K562 (cell line): ENCODE results near the gene ACYP2. TPM values are rescaled to one million over a fixed set of nuclear protein-coding genes. Genes with fewer than 3 reads are reported as not detected.

Experiments used
- CREB5 ChIP-seq: fragments of 250-450 bp; sonication (Bioruptor Pico); IDR thresholded peaks from 2 replicates; pipeline ENCODE4 v1.5.0; 2020; ENCODE audit warnings: mild to moderate bottlenecking
- FOXJ2 ChIP-seq: fragments of 200-800 bp; sonication (Bioruptor generic); IDR thresholded peaks from 2 replicates; pipeline ENCODE4 v1.6.1; 2016; ENCODE audit warnings: missing genetic modification characterization, missing compliant biosample characterization
- HES1 ChIP-seq: fragments of 450-650 bp; IDR thresholded peaks from 2 replicates; pipeline ENCODE4 v1.6.1; 2016; ENCODE audit warnings: low read depth, mild to moderate bottlenecking, moderate library complexity
- HNRNPLL ChIP-seq: fragments of 200-400 bp; formaldehyde crosslinking; IDR thresholded peaks from 2 replicates; pipeline ENCODE4 v1.6.1; 2017; ENCODE audit warnings: low read length, low read depth, mild to moderate bottlenecking; ENCODE audit not compliant: poor library complexity, severe bottlenecking
- ID3 ChIP-seq, 2 experiments: fragments of 250-450 bp in 1 of 2; fragments of 450-650 bp in 1 of 2; sonication (Bioruptor Pico) in 1 of 2; IDR thresholded peaks; 2 replicates each; pipeline versions ENCODE4 v1.6.1 to v1.8.0; 2016 to 2021; ENCODE audit warnings: mild to moderate bottlenecking in 2 of 2, moderate library complexity in 2 of 2, missing compliant biosample characterization in 1 of 2, missing genetic modification characterization in 1 of 2
- ILK ChIP-seq: fragments of 450-650 bp; IDR thresholded peaks from 2 replicates; pipeline ENCODE4 v1.6.1; 2016; ENCODE audit warnings: missing genetic modification characterization, low read depth, mild to moderate bottlenecking, missing compliant biosample characterization, moderate library complexity, borderline replicate concordance
- KDM1A ChIP-seq, 2 experiments: fragments of 450-650 bp; IDR thresholded peaks; 2 replicates each; pipeline ENCODE4 v1.6.1; 2016; ENCODE audit warnings: mild to moderate bottlenecking in 2 of 2
- KHSRP ChIP-seq: fragments of 450-650 bp; IDR thresholded peaks from 2 replicates; pipeline ENCODE4 v1.6.1; 2017
- MAFF ChIP-seq: IDR thresholded peaks from 2 replicates; pipeline ENCODE4 v1.6.1; 2012; ENCODE audit warnings: low read length, improper control_type of control experiment
- NCOA1 ChIP-seq: fragments of 450-650 bp; IDR thresholded peaks from 2 replicates; pipeline ENCODE4 v1.6.1; 2016; ENCODE audit warnings: low read depth
- PCBP2 ChIP-seq: fragments of 200-400 bp; formaldehyde crosslinking; IDR thresholded peaks from 2 replicates; pipeline ENCODE4 v1.6.1; 2018; ENCODE audit warnings: low read length, low read depth, mild to moderate bottlenecking, moderate library complexity; ENCODE audit not compliant: poor library complexity, severe bottlenecking
- PHF21A ChIP-seq: fragments of 450-650 bp; IDR thresholded peaks from 2 replicates; pipeline ENCODE4 v1.6.1; 2017; ENCODE audit warnings: low read depth, borderline replicate concordance
- POLR2A ChIP-seq: fragments of 450-650 bp; conservative IDR thresholded peaks from 2 replicates; pipeline ENCODE4 v1.6.1; 2016
- SIRT6 ChIP-seq: IDR thresholded peaks from one replicate; pipeline ENCODE4 v1.6.1; 2012; ENCODE audit warnings: low read depth, mild to moderate bottlenecking, control low read depth, inconsistent platforms, low read length, moderate library complexity
- TARDBP ChIP-seq: fragments of 450-650 bp; IDR thresholded peaks from 2 replicates; pipeline ENCODE4 v1.6.1; 2016
- ZBTB17 ChIP-seq: fragments of 450-650 bp; formaldehyde crosslinking; IDR thresholded peaks from 2 replicates; pipeline ENCODE4 v1.4.0; 2020; ENCODE audit warnings: mild to moderate bottlenecking
- ZBTB33 ChIP-seq: sonication (generic); formaldehyde crosslinking; IDR thresholded peaks from 2 replicates; pipeline ENCODE4 v1.8.1; 2023; ENCODE audit warnings: mild to moderate bottlenecking, missing genetic modification reagents
- polyA plus RNA-seq, 8 experiments: library from polyadenylated mRNA; depleted of rRNA in 4 of 8; stranded (reverse) in 5 of 8; unstranded in 3 of 8; fragments of >200 nt; fragmentation: Nextera tagmentation in 2 of 8; fragmentation: Illumina TruSeq in 1 of 8; extraction: Ambion mirVana in 2 of 8; extraction: Trizol in 1 of 8; gene quantifications; 2 replicates each; pipeline versions ENCODE4 v1.2.1 to v1.2.3, GENCODE V29; 2011 to 2014; ENCODE audit warnings: inconsistent platforms in 1 of 8, missing spikeins in 1 of 8
- total RNA-seq, 7 experiments: library from RNA; depleted of rRNA in 6 of 7; stranded (reverse); fragments of >200 nt in 6 of 7; fragmentation: Illumina TruSeq in 2 of 7; extraction: Trizol in 2 of 7; gene quantifications; 2 replicates each; pipeline versions ENCODE4 v1.2.1 to v1.2.3, GENCODE V29; 2011 to 2021; ENCODE audit warnings: low replicate concordance in 1 of 7
- TF ChIP-seq, protein P1 (sequence below): sonication (generic); formaldehyde crosslinking; IDR thresholded peaks from 2 replicates; pipeline ENCODE4 v1.8.0; 2022; ENCODE audit warnings: mild to moderate bottlenecking, missing genetic modification reagents

The ACYP2 gene
- total and polyA plus RNA-seq, 9 of the 15 experiments (the other 6 are each of a cell fraction or from before 2014, with no cell fraction given), result 1.0 to 4.1 (median 2.0) TPM

DNA sequence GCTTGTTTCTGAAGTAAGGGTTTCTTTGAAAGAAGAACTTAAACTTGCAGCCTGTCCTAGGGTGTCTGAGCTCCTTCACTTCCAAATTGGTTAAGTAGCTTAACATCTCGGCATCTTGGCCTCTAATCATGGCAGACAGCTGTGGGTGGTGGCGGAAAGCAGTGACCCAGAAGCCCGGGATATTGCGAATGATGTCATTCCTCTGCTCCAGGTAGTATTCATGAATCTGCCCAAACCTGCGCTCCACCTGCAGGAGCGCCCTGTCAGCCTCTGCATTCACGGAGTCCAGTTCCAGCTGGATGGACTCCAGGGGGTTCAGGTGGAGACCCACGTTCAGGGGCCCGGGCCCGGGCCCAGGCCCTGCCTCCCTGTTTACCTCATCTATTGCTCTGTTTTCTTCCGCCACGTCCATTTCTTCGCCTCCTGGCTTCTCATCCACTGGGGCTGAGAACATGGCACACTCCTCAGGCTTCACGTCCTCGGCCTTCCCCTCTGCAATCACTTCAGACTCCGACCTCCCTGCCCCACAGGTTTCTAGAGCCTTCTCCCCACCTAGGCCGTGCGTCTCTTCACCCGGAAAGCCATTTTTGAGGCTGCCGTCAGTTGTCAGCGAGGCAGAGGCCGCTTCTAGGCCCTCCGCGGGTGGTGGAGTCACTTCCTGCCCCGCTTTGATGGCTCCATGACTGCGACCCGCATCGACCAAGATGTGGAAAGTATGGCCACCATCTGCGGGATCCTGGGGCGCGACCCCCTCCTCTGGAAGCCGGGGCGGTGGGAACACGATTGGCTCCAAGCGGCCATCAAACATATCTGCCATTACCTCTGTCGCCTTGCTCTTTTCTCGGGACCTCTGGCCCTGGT, 140.0 kb downstream of the ACYP2 start (continued):
- TF ChIP-seq, protein P1, sequence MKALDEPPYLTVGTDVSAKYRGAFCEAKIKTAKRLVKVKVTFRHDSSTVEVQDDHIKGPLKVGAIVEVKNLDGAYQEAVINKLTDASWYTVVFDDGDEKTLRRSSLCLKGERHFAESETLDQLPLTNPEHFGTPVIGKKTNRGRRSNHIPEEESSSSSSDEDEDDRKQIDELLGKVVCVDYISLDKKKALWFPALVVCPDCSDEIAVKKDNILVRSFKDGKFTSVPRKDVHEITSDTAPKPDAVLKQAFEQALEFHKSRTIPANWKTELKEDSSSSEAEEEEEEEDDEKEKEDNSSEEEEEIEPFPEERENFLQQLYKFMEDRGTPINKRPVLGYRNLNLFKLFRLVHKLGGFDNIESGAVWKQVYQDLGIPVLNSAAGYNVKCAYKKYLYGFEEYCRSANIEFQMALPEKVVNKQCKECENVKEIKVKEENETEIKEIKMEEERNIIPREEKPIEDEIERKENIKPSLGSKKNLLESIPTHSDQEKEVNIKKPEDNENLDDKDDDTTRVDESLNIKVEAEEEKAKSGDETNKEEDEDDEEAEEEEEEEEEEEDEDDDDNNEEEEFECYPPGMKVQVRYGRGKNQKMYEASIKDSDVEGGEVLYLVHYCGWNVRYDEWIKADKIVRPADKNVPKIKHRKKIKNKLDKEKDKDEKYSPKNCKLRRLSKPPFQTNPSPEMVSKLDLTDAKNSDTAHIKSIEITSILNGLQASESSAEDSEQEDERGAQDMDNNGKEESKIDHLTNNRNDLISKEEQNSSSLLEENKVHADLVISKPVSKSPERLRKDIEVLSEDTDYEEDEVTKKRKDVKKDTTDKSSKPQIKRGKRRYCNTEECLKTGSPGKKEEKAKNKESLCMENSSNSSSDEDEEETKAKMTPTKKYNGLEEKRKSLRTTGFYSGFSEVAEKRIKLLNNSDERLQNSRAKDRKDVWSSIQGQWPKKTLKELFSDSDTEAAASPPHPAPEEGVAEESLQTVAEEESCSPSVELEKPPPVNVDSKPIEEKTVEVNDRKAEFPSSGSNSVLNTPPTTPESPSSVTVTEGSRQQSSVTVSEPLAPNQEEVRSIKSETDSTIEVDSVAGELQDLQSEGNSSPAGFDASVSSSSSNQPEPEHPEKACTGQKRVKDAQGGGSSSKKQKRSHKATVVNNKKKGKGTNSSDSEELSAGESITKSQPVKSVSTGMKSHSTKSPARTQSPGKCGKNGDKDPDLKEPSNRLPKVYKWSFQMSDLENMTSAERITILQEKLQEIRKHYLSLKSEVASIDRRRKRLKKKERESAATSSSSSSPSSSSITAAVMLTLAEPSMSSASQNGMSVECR (CRISPR knock-in tag), result peak; percentile 34; the same call in 1 of the 2 replicates
- TF ChIP-seq KHSRP, result no peak
- TF ChIP-seq MAFF, result no peak
- no peak for TF ChIP-seq HES1
- no peak for TF ChIP-seq NCOA1
- peak; percentile 47 for TF ChIP-seq HNRNPLL
- TF ChIP-seq POLR2A, result no peak
- peak; percentile 65; the same call in 1 of the 2 replicates for TF ChIP-seq ZBTB17 (CRISPR knock-in tag)
- no peak for TF ChIP-seq ZBTB33 (CRISPR knock-in tag)
- TF ChIP-seq PHF21A, result no peak
- peak; percentile 9; the same call in 1 of the 2 replicates for TF ChIP-seq FOXJ2
- no peak for TF ChIP-seq TARDBP
- TF ChIP-seq PCBP2, result no peak
- no peak for TF ChIP-seq ILK (tag)
- no peak for TF ChIP-seq KDM1A (IDR thresholded peaks at IDR 0.05)
- no peak for TF ChIP-seq CREB5 (CRISPR knock-in tag)
- no peak for TF ChIP-seq ID3 (CRISPR knock-in tag; IDR thresholded peaks at IDR 0.05)
- TF ChIP-seq ID3 (tag; IDR thresholded peaks at IDR 0.05), result no peak
- TF ChIP-seq SIRT6, result no peak
